Measurements from ENCODE around the gene IFNA8. TPM values are rescaled to one million over a fixed set of nuclear protein-coding genes. Genes with fewer than 3 reads are reported as not detected.
"Not testable (repeated sequence)": the region's sequence is repeated elsewhere in the genome, so short reads cannot be mapped to it uniquely, and the experiment has no call there.

IFNA8 gene
- total and polyA plus RNA-seq, 3 experiments from 2014 or later = not detected

DNA sequence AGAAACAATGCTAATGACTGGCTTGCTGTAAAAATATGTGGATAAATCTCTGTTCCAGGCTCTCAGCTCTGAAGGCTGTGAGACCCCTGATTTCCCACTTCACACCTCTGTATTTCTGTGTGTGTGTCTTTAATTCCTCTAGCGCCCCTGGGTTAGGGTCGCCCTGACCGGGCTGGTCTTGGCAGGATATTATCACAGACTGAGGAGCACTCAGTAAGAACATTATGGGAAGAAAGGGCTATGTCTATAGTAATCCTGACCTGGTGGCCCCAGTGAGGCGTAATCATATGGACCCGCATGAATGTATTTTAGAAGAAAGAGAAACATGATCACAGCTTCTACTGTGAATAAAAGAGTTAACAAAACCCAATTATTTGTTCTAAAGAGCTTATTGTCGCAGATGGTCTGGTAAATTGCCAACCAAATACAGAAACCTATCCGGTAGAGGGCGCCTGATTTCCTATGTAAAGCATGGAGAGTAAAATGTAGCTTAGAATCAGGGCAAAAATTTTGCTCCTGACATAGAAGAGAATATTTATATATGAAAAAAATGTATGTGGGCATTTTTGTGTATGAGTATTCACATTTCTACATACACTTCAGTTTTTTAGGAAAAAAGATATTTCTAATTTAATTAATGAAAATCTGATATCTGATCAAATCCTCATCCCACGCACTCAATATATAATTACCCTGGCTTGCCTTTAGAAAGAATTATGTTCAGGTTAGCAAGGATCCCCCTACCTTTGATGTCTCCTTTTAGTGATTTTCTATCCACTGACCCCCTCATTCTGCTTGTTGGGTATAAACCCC is 25.5 kb downstream of the IFNA8 start:
- H3K4me3 ChIP-seq (ENCODE audit: low read length) = no peak overlapping the region
- no peaks in the 10 kb centered on the region for H3K36me3 ChIP-seq (ENCODE audit: insufficient read depth, low read length)
- H3K9me3 ChIP-seq (ENCODE audit: low read length) = no peaks in the 10 kb centered on the region
- Mint-ChIP-seq H3K4me3 (no peak overlapping the region), H3K27ac (no peak overlapping the region), H3K4me1 (no peaks in the 10 kb centered on the region), H3K9me3 (no peaks in the 10 kb centered on the region), H3K27me3 (peaks cover 23 to 64% of the 10 kb centered on the region in 2 donors), H3K36me3 (no peaks in the 10 kb centered on the region)
- ChIA-PET POLR2A (no interaction called here), CTCF (interaction anchor here (0.8 to 1.8 kb wide), 7 partner anchors 8 to 369 kb away, joined by 3 to 7 read pairs (median 4); partner anchors contain the start of gene MTAP)
- H3K27ac ChIP-seq (ENCODE audit: low read depth, low read length) = no peak overlapping the region
- no peaks in the 10 kb centered on the region for H3K4me1 ChIP-seq (ENCODE audit: insufficient read depth, low read length)
- DNase-seq = peak in 3 of 5 donors; percentile 35 to 58 (median 48)
- no peaks in the 10 kb centered on the region for H3K27me3 ChIP-seq (ENCODE audit: insufficient read depth, low read length, poor library complexity, severe bottlenecking)

DNA sequence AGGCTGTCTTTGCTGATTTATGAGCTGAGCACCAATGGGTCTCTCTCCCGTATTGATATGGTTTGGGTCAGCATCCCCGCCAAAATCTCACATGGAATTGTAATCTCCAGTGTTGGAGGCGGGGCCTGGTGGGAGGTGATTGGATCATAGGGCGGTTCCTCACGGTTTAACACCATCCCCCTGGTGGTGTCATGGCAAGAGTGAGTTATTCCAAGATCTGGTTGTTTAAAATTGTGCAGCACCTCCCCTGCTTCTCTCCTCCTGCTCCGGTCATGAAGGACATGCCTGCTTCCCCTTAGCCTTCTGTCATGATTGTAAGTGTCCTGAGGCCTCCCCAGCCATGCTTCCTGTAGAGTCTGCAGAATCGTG is 26.1 kb downstream of the IFNA8 start:
- H3K27ac Mint-ChIP-seq; POLR2A ChIA-PET; H3K4me3 Mint-ChIP-seq; H3K9me3 Mint-ChIP-seq; H3K27me3 ChIP-seq (ENCODE audit: insufficient read depth, low read length, poor library complexity, severe bottlenecking); H3K4me1 Mint-ChIP-seq; H3K4me3 ChIP-seq (ENCODE audit: low read length); H3K36me3 Mint-ChIP-seq; H3K9me3 ChIP-seq (ENCODE audit: low read length); H3K4me1 ChIP-seq (ENCODE audit: insufficient read depth, low read length); DNase-seq; H3K27ac ChIP-seq (ENCODE audit: low read depth, low read length); H3K36me3 ChIP-seq (ENCODE audit: insufficient read depth, low read length): not testable (repeated sequence)
- peaks cover 21 to 59% of the 10 kb centered on the region in 2 donors for H3K27me3 Mint-ChIP-seq
- CTCF ChIA-PET = interaction anchor here (1.0 to 1.8 kb wide), 6 partner anchors 8 to 354 kb away, joined by 3 to 7 read pairs (median 4); no protein-coding TSS in a partner anchor

DNA sequence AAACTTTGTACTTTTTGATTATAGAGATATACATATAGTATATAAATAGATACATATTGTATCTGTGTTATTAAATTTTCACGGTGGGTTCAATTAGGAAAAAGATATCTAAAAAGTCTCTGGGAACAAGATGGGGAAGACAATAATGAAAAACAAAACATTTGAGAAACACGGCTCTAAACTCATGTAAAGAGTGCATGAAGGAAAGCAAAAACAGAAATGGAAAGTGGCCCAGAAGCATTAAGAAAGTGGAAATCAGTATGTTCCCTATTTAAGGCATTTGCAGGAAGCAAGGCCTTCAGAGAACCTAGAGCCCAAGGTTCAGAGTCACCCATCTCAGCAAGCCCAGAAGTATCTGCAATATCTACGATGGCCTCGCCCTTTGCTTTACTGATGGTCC is 31.2 kb downstream of the IFNA8 start, which contains the start of gene IFNA1:
Gene IFNA1, plus strand, starts transcription at position 301 of the 400 bp plus-strand sequence. Its CDS starts 69 bp downstream, at position 370.
- Histone ChIP-seq H3K9me3 (ENCODE audit: low read length) (no peaks in the 10 kb centered on the region), H3K36me3 (ENCODE audit: insufficient read depth, low read length) (no peaks in the 10 kb centered on the region), H3K27me3 (ENCODE audit: insufficient read depth, low read length, poor library complexity, severe bottlenecking) (no peaks in the 10 kb centered on the region), H3K27ac (ENCODE audit: low read depth, low read length) (no peak within 1 kb of the TSS), H3K4me3 (ENCODE audit: low read length) (no peak within 1 kb of the TSS), H3K4me1 (ENCODE audit: insufficient read depth, low read length) (peaks cover 15% of the 10 kb centered on the region)
- Mint-ChIP-seq H3K27me3 (peaks cover 11 to 22% of the 10 kb centered on the region in 2 donors), H3K4me1 (peaks cover 14 to 16% (median 16%) of the 10 kb centered on the region in 3 donors), H3K9me3 (no peaks in the 10 kb centered on the region), H3K4me3 (no peak within 1 kb of the TSS), H3K27ac (no peak within 1 kb of the TSS), H3K36me3 (no peaks in the 10 kb centered on the region)
- POLR2A ChIA-PET = no interaction called here
- CTCF ChIA-PET = no interaction called here
- DNase-seq = no peak

DNA sequence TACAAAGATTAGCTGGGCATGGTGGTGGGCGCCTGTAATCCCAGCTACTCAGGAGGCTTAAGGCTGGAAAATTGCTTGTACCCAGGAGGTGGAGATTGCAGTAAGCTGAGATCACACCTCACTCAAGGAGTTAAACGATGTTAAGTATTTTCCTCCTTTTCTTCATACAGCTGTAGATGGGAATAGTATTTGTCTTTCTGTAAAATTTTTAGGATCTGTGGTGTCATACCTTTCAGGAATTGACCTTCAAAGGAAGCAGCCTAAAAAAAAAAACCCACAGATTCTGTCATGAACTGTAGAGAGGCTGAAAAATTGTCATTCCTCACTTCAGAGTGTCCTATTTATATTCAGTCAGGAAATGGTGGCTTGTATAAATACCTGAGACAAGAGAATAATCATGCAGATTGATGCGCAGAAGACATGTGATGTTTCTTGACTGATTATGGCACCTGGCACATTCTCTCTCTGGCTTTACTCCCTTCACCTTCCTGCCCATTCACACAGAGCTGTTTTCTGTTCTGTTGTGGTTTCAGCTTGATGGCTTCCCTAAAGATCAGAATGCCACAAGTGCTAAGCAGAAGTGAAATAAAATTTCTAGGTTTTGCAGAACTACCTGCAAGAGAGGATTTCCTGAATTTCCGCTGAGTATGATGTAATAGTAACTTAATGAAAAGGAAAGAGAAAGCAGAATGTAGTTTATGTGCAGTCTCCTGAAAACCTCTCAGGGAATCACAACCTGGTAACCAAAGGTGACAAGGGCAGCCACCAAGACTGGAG is 35.1 kb downstream of the IFNA8 start:
- peaks cover 15 to 16% (median 16%) of the 10 kb centered on the region in 3 donors for H3K4me1 Mint-ChIP-seq
- Histone ChIP-seq H3K9me3 (ENCODE audit: low read length) (no peaks in the 10 kb centered on the region), H3K27ac (ENCODE audit: low read depth, low read length) (no peak overlapping the region), H3K4me1 (ENCODE audit: insufficient read depth, low read length) (peaks cover 15% of the 10 kb centered on the region), H3K36me3 (ENCODE audit: insufficient read depth, low read length) (no peaks in the 10 kb centered on the region), H3K4me3 (ENCODE audit: low read length) (no peak overlapping the region), H3K27me3 (ENCODE audit: insufficient read depth, low read length, poor library complexity, severe bottlenecking) (no peaks in the 10 kb centered on the region)
- ChIA-PET POLR2A (interaction anchor here (0.5 to 1.1 kb wide), 2 partner anchors 109 to 115 kb away, joined by 3 read pairs; no protein-coding TSS in a partner anchor), CTCF (interaction anchor here (0.9 to 2.5 kb wide), 4 partner anchors 9 to 115 kb away, joined by 3 to 5 read pairs (median 4); no protein-coding TSS in a partner anchor)
- peak in 2 of 5 donors; percentile 68 to 70 for DNase-seq
- peaks cover 0 to 11% of the 10 kb centered on the region in 2 donors for H3K27me3 Mint-ChIP-seq
- H3K4me3 Mint-ChIP-seq = peak overlapping the region; percentile 1 to 66 (median 60)
- H3K9me3 Mint-ChIP-seq = no peaks in the 10 kb centered on the region
- peak overlapping the region in 7 of 8 donors; percentile 11 to 84 (median 68) for H3K27ac Mint-ChIP-seq
- no peaks in the 10 kb centered on the region for H3K36me3 Mint-ChIP-seq

DNA sequence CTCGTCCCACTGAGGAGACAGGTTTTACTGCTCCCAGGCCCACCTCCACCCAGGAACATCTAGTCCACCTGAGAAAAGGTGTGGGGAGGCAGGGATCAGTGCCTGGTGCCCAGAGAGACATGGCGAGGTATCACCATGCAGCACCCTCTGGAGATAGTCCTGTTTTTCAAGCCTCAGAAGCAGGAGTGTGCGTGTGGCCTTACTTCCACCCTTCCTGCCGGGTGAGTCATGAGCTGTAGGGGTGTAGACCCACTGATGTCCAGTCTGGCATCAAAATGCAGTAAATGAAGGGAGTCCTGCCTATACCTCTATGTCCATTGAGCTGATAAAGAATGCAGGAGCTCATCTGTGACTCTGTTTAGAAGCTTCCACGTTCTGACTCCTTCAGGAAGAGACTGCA is 40.4 kb downstream of the IFNA8 start:
- DNase-seq; CTCF ChIA-PET; H3K27me3 ChIP-seq (ENCODE audit: insufficient read depth, low read length, poor library complexity, severe bottlenecking); POLR2A ChIA-PET; H3K4me1 ChIP-seq (ENCODE audit: insufficient read depth, low read length); H3K9me3 ChIP-seq (ENCODE audit: low read length); H3K9me3 Mint-ChIP-seq; H3K27ac Mint-ChIP-seq; H3K4me3 Mint-ChIP-seq; H3K4me3 ChIP-seq (ENCODE audit: low read length); H3K36me3 Mint-ChIP-seq; H3K4me1 Mint-ChIP-seq; H3K36me3 ChIP-seq (ENCODE audit: insufficient read depth, low read length); H3K27ac ChIP-seq (ENCODE audit: low read depth, low read length): not testable (repeated sequence)
- peaks cover 9 to 14% of the 10 kb centered on the region in 2 donors for H3K27me3 Mint-ChIP-seq

GRCh38 chr9:21450733-21451394 is 41.9 kb downstream of the IFNA8 start:
- Histone ChIP-seq H3K4me3 (ENCODE audit: low read length) (no peak overlapping the region), H3K36me3 (ENCODE audit: insufficient read depth, low read length) (no peaks in the 10 kb centered on the region), H3K27me3 (ENCODE audit: insufficient read depth, low read length, poor library complexity, severe bottlenecking) (no peaks in the 10 kb centered on the region), H3K4me1 (ENCODE audit: insufficient read depth, low read length) (no peaks in the 10 kb centered on the region), H3K27ac (ENCODE audit: low read depth, low read length) (no peak overlapping the region), H3K9me3 (ENCODE audit: low read length) (no peaks in the 10 kb centered on the region)
- Mint-ChIP-seq H3K4me3 (no peak overlapping the region), H3K4me1 (no peaks in the 10 kb centered on the region), H3K9me3 (no peaks in the 10 kb centered on the region), H3K27me3 (peaks cover 9 to 18% of the 10 kb centered on the region in 2 donors), H3K27ac (no peak overlapping the region), H3K36me3 (peaks cover 0 to 3% (median 0%) of the 10 kb centered on the region in 3 donors)
- CTCF ChIA-PET = interaction anchor here (1.0 kb wide), 1 partner anchor 133 kb away, joined by 3 read pairs; no protein-coding TSS in a partner anchor
- no peak for DNase-seq
- POLR2A ChIA-PET = no interaction called here

- CTCF ChIA-PET = no interaction called here
- no peak overlapping the region for H3K27ac ChIP-seq (ENCODE audit: low read depth, low read length)
- H3K27me3 ChIP-seq (ENCODE audit: insufficient read depth, low read length, poor library complexity, severe bottlenecking) = no peaks in the 10 kb centered on the region
- Mint-ChIP-seq H3K9me3 (no peaks in the 10 kb centered on the region), H3K4me1 (no peaks in the 10 kb centered on the region), H3K4me3 (no peak overlapping the region), H3K27me3 (peaks cover 14 to 29% of the 10 kb centered on the region in 2 donors), H3K36me3 (peaks cover 0 to 3% (median 0%) of the 10 kb centered on the region in 3 donors), H3K27ac (no peak overlapping the region)
- H3K36me3 ChIP-seq (ENCODE audit: insufficient read depth, low read length) = no peaks in the 10 kb centered on the region
- POLR2A ChIA-PET = no interaction called here
- H3K4me3 ChIP-seq (ENCODE audit: low read length) = no peak overlapping the region
- no peak for DNase-seq
- no peaks in the 10 kb centered on the region for H3K4me1 ChIP-seq (ENCODE audit: insufficient read depth, low read length)
- no peaks in the 10 kb centered on the region for H3K9me3 ChIP-seq (ENCODE audit: low read length)
Observed at GRCh38 chr9:21452681-21453080, 43.8 kb downstream of the IFNA8 start.

Measured in CD8-positive, alpha-beta memory T cell (primary cell).